NCI-H446 (cell line): ENCODE results near the gene PPP1R1B.
A peak's percentile ranks its signal among the peaks of the same experiment; 100 is the strongest.

ENCODE experiments used
- DNase-seq, 2 experiments: peaks; one replicate each; lab custom pipeline; 2025; lab: John Stamatoyannopoulos, UW

The PPP1R1B gene

DNA sequence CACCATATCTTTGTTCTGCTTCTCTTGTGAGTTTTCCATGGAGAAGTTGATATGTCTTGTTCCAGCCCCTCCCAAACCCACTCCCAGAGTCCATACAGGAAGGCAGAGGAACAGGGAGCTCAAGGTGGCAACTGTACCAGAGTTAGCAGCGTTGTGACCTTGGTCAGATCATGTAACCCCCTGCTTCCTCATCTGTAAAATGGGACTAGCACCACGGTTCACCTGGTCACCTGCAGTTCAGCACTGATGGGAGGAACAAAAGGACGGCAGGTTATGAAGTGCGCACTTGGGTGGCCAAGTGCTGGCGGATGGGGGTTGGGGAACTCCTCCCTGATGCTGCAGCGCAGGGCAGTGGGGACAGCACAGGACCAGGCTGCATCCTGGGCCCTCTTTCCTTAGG is 11.3 kb upstream of the PPP1R1B start:
- DNase-seq: no peak

DNA sequence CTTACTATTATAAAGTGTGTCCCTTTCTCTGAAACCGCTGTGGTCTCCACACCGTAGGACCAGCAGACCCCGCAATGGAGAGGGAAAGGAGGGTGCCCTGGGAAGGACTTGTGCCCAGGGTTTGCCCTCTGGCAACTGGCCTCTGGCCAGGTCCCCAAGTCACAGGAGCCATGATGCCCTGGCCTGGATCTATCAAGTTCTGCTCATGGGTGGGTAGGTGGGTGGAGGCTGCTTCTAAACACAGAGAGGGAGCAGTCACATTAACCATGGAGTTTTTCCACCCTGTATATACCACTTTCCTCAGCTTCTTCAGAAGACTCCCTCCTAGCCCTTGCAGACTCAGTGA is 9.7 kb upstream of the PPP1R1B start:
- DNase-seq: no peak

DNA sequence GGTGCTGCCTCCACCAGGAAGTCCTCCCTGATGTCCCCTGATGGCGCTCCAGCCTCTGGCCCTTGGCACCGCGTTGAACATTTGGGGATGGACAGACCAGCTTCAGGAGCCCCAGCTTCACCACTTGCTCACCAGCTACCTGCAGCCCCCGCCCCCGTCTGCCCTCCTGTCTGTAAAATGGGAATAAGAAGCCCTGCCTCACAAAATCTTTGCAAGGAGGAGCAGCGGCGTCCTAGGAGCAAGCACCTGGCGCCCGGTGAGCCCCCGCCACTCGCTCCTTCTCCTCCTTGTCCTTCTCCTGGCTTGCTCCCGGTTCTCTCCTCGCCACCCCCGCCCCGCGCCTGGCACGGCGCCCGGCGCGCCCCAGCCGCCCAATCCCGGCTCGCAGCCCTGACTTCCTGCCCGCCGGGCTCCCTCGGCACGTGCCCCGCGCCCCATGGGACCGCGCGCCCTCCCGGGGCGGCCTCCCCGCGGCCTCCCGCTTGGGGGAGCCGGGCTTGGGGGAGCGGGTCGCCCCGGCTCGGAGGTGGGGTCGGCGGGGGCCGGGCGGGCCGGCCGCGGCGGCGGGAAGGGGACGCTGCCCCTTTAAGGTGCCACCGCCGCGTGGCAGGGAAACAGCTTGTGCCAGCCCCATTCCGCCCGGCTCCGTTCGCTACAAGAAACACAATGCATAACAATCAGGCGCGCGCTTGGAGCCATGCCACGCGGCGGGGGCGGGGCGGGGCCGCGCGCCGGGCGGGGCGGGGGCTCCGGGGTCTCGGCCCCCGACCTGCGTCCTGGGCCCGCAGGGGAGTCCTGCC is 9.1 kb upstream of the PPP1R1B start:
- DNase-seq: peak in 1 of 2 experiments; percentile 73

DNA sequence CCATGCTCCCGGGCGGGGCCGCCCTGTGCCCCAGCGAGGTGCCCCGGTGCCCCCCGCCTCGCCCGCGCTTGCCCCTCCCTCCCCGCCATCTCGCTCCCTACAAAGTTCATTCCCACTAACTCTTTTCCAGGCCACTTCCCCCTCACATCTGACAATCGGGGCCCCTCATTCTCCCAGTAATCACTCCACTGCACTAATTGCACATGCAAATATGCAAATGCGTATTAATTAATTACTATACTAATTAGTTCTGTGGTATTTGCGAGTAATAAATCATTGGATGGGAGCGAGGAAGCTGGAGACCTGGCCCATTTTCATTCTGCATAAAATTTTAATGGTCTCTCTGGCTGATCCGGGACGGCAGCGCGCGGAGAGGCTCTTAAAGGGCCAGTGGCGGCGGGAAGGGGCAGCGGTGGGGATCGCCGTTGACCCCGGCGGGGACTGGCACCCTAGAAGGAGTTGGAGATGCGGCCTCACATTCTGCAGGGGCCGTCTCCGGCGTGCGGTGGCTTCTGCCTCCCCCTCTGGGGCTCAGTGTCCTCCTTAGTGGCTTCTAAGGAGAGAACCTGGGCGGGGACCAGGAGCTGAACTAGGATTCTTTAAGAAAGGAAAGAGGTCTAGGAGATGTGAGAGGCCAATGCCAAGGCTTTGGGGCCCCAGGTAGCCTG is 8.4 kb upstream of the PPP1R1B start:
- DNase-seq: peak in 1 of 2 experiments; percentile 28

DNA sequence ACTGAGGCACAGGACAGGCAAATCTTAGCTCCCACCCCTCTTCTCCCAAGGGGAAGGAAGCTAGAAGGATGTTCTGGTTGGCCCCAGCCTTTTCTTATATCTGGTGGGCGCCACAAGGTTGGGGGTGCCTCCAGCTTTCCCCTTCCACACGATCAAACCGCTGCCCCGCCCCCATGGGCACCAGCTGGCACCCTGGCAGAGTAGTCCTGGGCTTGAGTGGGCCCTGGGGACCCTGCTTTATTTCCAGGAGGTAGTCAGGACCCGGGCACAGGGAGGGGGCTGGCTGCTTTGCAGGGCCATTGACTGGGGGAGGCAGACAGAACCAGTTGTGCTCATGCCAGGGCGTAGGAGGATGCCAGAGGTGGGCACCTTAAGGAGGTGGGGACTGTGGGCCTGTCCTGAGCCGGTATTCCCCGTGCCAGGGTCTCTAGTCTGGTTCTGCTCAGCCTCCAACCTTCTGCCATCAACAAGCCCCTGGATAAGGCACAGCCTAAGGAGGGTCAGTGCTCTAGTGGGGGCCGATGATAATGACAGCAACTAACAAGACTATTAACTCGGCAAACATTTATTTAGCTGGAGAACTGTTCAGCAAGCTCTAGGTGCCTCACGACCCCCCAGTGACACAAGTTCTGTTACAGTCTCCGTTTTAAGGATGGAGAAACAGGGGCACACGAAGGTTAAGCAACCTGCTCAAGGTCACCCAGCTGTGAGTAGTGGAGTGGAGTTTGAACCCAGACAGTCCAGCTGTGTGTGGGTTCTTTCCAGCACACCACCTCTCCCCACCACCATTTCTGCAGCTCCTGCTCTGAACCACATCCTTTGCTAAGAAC is 7.6 kb upstream of the PPP1R1B start:
- no peak for DNase-seq

DNA sequence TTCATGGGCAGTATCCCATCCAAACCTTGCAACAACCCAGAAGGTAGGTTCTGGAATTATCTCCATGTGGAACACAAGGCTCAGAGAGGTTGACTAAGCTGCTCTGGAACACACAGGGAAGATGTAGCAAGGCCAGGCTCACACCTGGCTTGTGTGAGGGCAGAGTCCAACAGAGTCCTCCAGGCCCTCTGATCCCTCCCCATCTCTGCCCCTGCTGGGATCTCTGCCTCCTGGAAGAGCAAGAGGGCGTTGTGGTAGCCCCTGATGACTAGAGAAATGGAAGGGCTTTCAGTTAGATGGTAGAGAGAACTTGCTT is 7.0 kb upstream of the PPP1R1B start:
- no peak for DNase-seq

DNA sequence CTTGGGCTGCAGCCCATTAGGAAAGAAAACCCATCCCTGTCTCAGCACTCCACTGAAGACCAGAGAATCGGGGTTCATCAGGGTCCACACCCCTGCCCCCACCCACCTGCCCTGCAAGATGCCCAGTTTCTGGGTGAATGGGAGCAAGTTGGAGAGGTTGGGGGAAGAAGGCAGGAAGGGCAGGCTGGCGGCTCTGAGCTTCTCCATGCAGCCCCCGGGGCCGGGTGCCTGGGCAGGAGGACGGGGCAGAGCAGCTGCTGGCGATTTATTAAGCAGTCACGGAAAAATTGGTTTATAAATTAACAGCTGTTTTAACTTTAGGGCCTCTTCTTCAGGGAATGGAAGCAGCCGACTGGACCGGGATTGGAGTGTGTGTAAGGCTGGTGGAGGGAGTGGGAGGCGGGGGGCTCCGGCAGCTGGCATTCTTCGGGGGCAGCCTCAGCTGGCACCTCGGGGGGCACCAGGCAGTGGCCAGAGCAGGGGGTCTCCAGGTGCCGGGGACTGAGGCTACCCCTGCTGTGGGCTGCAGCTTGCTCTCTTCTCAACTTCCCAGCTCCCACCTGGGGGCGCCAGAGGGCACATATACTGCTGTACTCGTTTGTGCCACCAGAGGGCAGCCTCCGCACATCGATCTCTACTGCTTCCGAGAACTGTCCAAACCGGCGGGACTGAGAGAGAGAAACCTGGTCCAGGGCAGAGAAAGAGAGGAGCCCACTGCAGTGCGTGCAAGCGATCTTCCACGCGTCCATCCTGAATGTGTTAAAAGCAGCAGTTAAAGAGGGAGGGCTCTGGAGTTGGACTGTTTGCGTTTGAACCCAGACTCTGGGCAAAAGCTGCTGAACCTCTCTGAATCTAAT is 5.0 kb upstream of the PPP1R1B start:
- DNase-seq: peak; percentile 49 to 87

DNA sequence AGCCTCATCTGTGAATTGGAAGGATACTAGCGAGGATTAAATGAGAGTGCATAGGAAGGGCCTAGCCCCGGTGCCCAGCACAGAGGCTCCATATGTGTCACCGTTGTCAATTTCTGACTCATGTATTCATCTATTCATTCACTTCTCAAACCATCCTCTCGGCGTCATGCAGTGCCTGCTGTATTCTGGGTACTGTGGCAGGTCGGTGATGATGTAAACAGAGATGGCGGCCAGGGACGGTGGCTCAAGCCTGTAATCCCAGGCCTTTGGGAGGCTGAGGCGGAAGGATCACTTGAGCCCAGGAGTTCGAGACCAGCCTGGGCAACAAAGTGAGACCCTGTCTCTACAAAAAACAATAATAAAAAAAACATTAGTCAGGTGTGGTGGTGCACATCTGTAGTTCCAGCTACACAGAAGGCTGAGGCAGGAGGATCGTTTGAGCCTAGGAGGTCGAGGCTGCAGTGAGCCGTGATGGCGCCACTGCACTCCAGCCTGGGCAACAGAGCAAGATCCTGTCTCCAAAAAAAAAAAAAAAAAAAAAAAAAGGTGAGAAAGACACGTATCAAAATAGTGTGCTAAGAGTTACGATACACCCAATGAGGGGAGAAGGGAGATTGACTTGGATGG is 4.3 kb upstream of the PPP1R1B start:
- no peak for DNase-seq

DNA sequence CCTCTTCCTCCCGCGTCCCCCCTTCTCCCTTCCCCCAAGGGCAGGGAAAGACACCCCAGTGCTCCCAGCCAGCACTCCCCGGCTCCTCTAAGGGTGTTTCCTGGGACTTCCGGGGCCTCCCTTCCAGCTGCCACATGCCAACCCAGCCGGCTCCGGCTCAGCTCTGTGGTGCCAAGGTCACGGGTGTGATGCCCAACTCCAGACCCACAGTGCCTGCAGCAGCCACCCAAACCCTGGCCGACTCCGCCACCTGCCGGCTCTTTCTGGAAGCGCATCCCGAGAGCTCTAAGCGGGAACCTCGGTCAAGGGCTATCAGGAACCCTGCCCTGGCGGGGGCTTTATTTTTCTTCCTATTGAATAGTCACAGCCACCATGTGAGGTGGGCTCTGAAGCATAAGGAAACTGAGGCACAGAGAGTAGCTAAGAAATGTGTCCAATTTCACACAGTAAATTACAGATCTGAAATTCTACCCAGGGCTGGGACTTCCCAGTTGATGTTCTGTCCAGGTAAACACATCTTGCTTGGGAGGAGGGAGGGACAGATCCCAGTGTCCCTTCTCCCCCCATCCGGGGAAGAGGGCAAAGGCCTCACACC is 3.3 kb upstream of the PPP1R1B start:
- peak; percentile 57 to 82 for DNase-seq

DNA sequence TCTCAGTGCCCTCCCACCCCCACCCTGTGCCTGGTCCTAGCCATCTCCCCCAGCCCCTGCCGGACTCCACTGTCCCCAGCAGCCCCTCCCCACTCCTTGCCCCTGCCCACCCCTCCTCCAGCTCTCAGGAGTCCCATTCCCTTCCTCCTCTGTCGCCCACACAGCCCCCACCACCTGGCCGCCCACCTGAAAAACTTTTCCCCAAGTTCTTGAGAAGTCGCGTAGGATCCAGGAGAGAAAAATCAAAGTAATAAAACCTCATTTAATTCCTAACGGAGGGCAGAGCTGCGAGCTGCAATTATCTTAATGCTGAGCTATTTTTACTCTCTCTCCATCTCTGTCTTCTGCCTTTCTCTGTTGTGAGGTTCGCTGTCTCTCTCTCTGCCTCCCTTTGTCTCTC is 2.4 kb upstream of the PPP1R1B start:
- no peak for DNase-seq

DNA sequence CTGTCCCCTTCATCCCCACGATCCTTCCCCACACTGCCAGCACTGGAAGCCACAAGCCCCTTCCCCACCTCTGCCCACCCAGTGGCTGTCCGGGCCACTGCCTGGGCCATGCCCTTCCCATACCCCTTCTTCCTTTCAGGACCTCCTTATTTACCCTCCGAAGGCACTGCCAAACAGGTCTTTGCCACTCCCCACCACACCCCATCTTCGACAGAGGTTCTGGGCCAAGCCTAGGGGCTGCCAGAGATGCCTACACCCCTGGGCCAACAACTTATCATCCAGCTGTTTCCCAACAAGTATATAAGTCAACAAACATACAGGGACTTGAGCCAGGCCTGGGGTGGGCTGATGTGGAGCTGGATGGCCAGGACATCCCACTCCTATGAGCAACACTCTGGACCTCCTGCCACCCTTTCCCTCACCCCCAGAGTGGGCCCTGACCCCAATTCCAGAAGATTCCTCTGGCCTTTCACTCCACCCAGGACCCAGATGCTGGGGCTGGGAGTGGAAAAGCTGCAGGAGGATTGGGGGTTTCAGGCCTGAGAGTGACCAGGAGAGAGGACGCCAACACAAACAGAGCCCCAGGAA is 1.5 kb upstream of the PPP1R1B start:
- no peak for DNase-seq

DNA sequence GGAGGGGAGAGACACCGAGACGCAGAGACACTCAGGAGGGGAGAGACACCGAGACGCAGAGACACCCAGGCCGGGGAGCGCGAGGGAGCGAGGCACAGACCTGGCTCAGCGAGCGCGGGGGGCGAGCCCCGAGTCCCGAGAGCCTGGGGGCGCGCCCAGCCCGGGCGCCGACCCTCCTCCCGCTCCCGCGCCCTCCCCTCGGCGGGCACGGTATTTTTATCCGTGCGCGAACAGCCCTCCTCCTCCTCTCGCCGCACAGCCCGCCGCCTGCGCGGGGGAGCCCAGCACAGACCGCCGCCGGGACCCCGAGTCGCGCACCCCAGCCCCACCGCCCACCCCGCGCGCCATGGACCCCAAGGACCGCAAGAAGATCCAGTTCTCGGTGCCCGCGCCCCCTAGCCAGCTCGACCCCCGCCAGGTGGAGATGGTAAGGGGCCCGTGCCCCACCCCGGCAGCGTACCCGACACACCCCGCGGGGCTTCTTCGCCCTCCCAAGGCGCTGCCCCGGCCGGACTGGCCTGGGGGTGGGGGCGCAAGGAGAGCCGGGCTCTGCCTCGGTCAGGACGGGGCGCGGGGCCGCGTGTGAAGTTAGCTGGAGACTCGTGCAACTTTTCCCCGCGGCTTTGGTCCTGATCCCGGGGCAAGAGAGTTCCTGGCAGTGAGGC is 427 bp downstream of the PPP1R1B start:
- DNase-seq: no peak

DNA sequence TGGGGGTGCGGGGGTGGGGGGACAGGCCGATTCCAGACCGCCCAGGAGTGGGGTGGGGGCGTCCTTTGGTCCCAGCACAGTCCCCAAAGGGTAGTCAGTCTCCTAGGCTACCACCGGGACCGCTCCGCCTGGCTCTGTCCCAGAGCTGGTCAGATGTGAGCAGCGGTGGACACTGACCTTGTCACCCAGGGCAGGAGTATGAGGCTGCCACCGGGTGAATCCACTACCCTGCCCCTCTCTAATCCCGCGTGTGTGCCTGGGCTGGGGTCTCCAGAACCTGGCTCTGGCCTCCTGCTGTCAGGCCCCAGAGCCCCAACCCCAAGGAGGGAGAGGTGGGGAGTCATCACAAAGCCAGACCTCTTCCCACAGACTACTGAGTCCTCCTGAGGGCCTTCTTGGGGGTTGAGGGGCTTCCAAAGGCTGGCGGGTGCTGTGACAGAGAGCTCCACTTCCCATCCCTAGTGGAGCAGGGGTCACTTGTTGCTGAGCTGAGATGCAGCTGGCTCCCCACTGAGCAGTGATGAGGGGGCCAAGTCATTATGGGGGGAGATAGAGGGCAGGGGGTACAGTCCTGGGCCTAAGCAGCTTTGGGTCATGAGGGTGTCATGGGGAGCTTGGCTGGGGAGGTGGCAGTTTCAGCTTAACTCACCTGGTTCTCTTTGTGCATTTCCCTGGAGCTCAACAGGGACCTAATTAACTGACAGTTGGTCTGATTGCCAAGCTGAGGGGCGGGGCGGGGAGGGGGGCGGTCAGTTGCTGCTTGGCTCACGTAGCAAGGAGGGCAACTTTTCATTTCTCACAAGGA is 1.2 kb downstream of the PPP1R1B start:
- DNase-seq: no peak

DNA sequence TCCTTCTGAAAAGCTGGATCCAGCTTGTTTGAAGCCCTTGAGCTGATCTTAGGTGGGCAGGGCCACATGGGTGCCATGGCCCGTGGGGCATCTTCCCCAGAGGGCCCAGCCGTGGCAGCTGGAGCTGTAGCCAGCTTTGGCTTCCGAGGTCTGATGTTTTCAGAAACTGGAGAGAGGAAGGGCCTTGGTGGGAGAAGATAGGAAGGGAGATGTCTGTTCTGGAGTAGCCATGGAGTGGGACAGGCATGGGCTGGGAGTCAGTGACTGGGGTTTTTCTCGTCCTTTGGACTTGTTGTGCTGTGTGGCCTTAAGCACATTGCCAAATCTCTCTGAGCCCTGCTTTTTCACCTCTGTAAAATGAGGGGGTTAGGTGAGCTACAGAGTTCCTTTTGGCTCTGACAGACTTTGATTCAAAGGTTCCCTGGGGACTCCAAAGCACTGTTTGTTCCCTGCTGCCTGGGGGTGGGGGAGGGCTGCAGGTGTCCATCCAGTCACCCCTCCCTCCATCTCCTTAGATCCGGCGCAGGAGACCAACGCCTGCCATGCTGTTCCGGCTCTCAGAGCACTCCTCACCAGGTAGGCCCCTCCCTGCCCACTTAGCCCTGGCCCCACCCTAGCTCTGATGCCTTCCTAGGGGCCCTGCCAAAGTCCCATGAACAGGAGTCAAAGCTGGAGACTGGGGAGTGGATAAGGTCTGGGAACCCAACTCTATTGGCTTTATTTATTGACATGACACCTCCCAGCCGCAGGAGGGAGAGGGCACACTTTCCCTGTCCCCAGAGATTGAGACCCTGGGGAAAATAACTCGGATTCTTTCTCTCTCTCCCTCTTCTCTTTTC is 2.1 kb downstream of the PPP1R1B start:
- no peak for DNase-seq

DNA sequence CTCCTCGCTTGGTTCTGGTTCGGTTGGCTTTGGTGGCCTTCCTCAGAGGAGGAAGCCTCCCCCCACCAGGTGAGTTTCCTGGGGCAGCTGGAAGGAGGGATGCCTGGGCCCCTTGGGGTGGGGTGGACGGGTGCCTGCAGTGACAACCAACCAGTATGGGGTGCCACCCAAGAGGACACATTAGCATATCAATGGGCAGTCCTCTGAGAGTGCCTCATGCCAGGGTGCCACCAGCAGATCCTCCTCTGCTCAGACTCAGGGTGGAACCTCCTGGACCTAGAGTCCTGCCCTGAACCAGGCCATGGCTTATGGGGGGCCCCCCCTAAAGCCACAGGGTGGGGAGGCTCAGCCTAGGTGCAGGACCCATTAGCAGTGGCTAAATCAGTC is 2.7 kb downstream of the PPP1R1B start:
- no peak for DNase-seq

DNA sequence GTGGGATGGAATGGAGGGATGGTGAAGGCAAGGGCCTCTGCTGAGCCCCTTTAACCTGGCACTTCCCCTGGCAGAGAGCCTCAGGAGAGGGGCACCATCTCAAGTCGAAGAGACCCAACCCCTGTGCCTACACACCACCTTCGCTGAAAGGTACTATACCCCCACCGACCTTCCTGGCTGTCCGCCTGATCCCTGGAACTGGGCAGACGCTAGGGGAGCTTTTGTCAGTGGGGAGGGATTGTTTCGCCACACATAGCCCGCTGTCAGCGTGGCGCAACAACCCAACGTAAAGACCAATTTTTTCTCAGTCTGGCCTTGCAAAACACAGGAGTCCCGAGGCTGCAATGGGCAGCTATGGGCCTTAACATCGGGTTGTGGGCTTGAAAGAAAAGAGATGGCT is 3.1 kb downstream of the PPP1R1B start:
- no peak for DNase-seq

DNA sequence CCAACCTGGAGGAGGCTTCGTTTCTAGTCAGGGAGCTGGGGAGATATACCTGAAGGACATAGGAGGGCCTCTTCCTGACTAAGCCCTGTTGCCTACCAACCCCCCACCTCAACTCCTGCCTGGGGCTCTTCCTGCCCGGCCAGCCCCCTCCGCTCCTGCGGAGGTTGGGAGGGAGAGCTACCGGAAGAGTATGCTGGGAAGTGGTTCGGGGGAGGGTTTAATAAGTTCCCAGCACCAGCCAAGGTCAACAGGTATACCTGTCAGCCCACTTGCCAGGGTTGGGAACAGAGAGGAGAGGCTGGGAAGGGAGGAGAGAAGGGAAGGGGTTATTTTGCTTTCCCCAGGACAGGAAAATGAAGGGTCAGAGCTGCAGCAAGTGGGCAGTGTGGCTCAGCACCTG is 4.7 kb downstream of the PPP1R1B start:
- DNase-seq: no peak

DNA sequence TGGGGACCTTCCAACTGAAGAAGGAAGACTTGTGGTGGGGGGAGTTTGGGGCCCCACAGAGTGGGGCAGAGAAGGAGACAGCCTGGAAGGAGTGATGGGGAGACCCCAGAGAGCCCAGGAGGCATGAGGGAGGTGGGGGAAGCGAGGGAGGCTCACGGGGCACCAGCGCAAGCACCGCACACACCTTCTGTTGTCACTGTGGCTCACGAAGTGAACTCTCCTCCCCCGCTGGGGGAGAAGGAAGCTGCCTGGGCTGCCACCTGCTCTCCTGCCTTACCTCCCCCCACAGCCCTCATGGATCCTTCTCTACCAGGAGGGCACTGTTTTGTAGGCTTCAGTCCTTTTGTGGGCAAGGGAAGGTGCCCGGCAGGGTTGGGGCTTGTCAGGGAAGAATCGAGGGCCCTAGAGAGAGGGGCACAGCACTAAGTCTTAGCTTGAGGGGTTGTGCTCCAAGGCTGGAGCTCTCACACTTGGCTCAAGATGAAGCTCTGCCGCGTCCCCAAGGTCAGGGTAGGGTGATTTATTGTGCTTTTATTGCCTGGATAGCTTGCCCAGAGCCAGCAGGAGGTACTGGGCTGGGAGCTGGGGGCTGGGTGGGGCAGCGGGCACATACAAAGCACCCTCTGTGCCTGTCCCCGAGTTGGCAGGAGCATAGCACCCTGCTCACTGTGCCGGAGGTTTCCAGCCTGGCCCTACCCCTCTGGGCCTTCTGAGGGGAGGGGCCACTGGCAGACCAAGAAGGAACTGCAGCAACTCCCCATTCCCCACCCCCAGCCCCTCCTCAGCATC is 5.6 kb downstream of the PPP1R1B start:
- no peak for DNase-seq
